ENCODE data around the gene ZFAND3.

DNA sequence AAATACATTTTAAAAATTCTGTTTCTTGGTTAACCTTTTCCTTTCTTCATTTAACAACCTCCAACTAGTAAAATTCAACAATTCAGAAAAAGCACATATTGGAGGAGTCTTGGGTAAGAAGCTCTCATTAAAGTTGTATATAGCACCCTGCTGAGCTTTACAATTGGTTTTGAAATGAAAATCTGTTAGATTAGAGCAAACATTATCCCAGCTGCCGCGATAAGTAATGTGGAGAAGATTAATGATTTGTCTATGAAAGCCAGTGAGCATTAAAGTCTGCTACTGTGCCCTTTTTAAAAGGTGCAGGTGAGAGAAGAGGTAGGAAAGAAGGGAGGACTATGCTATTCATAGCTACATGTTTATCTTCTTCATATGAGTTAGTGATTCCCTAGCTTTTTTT is 201.5 kb downstream of the ZFAND3 start:
- TF ChIP-seq EZH2 (IDR thresholded peaks at IDR 0.05; ENCODE audit: low read length, unreplicated experiment) (no peak), CTCF (conservative IDR thresholded peaks at IDR 0.05; ENCODE audit: low read depth, low read length) (no peak), EZH2phosphoT487 (IDR thresholded peaks at IDR 0.05; ENCODE audit: borderline replicate concordance, low read length) (no peak)

Data from PC-3 (cell line).